Measurements from ENCODE around the gene EXOC4. TPM values are rescaled to one million over a fixed set of nuclear protein-coding genes. Genes with fewer than 3 reads are reported as not detected.

The EXOC4 gene
- total RNA-seq, 4 donors from 2014 or later: 30.7 to 62.4 (median 40.4) TPM

DNA sequence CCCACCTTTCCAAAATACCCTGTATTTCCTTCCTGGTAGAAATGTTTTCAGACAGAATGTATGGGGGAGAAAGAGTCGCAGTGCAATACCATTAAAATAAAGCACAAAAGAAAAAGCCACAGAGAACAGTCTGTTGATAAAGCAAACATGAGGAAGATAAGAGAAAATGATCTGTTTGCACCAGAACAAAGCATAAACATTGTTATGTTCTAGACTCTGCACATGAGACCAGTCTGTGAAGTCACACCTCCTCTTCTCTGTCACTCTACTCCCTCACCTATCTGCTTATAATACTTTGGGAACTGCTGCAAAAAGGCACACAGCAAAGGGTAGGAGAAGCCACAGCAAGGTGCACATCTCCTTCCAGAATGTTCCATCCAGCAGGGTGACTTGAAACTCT is 807.0 kb downstream of the EXOC4 start:
- Histone ChIP-seq H3K4me1 (no peaks in the 10 kb centered on the region), H3K36me3 (peaks cover 0 to 21% (median 0%) of the 10 kb centered on the region in 3 donors), H3K27ac (no peak overlapping the region), H3K9me3 (no peaks in the 10 kb centered on the region), H3K27me3 (no peaks in the 10 kb centered on the region), H3K4me3 (no peak overlapping the region)
- intact Hi-C loops (cut with DNase I): no loop called here
- 80 to 95% methylated on average over 1 of the region's 1 CpG for WGBS, 2 donors
- TF ChIP-seq, protein P1, sequence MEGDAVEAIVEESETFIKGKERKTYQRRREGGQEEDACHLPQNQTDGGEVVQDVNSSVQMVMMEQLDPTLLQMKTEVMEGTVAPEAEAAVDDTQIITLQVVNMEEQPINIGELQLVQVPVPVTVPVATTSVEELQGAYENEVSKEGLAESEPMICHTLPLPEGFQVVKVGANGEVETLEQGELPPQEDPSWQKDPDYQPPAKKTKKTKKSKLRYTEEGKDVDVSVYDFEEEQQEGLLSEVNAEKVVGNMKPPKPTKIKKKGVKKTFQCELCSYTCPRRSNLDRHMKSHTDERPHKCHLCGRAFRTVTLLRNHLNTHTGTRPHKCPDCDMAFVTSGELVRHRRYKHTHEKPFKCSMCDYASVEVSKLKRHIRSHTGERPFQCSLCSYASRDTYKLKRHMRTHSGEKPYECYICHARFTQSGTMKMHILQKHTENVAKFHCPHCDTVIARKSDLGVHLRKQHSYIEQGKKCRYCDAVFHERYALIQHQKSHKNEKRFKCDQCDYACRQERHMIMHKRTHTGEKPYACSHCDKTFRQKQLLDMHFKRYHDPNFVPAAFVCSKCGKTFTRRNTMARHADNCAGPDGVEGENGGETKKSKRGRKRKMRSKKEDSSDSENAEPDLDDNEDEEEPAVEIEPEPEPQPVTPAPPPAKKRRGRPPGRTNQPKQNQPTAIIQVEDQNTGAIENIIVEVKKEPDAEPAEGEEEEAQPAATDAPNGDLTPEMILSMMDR (IDR thresholded peaks at IDR 0.05): no peak
- TF ChIP-seq POLR2A (IDR thresholded peaks at IDR 0.05): no peak
- DNase-seq: no peak

DNA sequence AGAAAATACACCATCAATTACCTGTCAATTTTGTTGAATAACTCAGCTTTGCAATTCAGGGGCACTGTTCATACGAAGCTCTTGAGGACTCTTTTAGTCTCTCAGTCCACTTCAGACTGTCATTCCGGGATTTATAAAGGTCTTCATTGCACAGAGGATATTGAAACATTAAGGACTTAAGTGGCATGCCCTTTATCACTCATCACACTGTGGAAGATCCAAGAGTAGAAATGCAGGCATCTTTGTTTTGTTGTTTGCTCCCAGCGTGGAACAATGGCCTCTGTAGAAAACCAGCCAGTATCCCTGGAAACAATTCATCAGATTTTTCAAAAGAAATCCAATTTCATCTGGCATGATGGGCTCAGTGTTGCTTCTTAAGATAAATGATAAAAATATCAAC is 808.0 kb downstream of the EXOC4 start:
- no peak for DNase-seq
- Histone ChIP-seq H3K4me3 (no peak overlapping the region), H3K27me3 (no peaks in the 10 kb centered on the region), H3K4me1 (no peaks in the 10 kb centered on the region), H3K9me3 (no peaks in the 10 kb centered on the region), H3K27ac (no peak overlapping the region), H3K36me3 (peaks cover 0 to 28% (median 0%) of the 10 kb centered on the region in 3 donors)
- intact Hi-C loops (cut with DNase I): no loop called here
- no peak for TF ChIP-seq POLR2A (IDR thresholded peaks at IDR 0.05)
- TF ChIP-seq, protein P1 (IDR thresholded peaks at IDR 0.05): no peak
- 82 to 85% methylated on average over 3 of the region's 3 CpGs for WGBS, 2 donors

DNA sequence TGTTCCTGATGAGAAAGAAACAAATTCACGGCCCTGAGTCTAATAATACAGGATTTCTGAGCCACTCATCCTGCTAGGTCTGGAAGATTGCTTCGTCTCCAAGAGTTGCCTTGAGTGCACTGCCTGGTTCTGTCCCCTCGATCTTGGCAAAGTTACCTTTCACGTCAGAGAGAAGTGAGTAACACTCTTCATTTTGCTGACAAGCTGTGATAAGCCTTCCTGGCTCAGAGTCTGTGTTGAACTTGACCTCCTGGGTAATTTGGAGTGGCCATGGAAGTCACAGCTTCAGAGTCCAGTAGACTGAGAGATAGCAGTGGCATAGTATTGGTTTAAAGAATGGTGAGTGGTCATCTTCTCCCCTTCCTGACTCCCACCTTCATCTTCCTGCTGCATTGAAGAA is 809.6 kb downstream of the EXOC4 start:
- H3K27ac ChIP-seq: no peak overlapping the region
- no peak overlapping the region for H3K4me3 ChIP-seq
- no peaks in the 10 kb centered on the region for H3K9me3 ChIP-seq
- no peak for DNase-seq
- WGBS, 2 donors: 85 to 90% methylated on average over 3 to 4 of the region's 4 CpGs
- no peak for TF ChIP-seq POLR2A (IDR thresholded peaks at IDR 0.05)
- TF ChIP-seq, protein P1 (IDR thresholded peaks at IDR 0.05): no peak
- H3K4me1 ChIP-seq: no peaks in the 10 kb centered on the region
- peaks cover 0 to 37% (median 0%) of the 10 kb centered on the region in 3 donors for H3K36me3 ChIP-seq
- intact Hi-C loops (cut with DNase I): no loop called here
- no peaks in the 10 kb centered on the region for H3K27me3 ChIP-seq

DNA sequence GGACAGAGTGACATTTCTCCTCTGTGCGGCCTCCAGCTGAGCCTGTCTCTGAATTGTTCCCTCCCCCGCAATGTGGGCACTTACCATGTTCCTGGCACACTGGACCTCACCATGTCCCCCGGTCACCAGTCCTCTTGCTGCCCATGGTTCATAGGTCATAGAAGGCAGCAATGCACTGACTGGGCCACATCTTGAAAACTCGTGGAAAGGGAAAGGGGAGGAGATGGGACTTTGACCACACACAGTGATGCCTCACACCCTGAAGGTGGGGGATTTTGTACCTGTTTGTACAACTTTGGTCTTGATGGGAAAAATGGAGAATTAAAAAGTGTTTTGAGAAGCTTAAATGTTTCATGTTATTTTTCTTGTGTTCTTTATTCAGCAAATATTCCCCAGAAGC is 812.5 kb downstream of the EXOC4 start:
- Histone ChIP-seq H3K27me3 (no peaks in the 10 kb centered on the region), H3K27ac (no peak overlapping the region), H3K4me3 (no peak overlapping the region), H3K36me3 (peaks cover 0 to 37% (median 0%) of the 10 kb centered on the region in 3 donors), H3K4me1 (no peaks in the 10 kb centered on the region), H3K9me3 (no peaks in the 10 kb centered on the region)
- 95 to 96% methylated on average over 3 to 4 of the region's 4 CpGs for WGBS, 2 donors
- intact Hi-C loops (cut with DNase I): no loop called here
- no peak for DNase-seq
- TF ChIP-seq, protein P1 (IDR thresholded peaks at IDR 0.05): no peak
- TF ChIP-seq POLR2A (IDR thresholded peaks at IDR 0.05): no peak

DNA sequence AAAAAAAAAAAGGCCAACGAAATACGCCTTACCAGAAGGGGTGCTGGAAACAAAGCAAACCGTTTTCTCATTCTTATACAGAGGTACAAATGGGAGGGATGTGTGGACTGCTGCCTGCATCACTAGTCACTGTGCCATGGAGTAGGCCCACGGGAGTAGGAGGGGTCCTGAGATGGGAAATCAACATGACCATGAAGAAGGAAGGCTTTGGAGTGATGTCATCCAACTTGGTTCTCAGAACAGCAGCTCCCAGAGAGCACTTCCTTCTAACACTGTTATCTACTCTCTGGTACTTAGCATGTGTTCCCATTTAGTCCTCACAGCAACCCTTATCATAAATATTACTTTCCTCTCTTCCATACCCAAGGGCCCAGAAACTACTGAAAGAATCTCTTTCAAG is 814.3 kb downstream of the EXOC4 start:
- no peak overlapping the region for H3K27ac ChIP-seq
- intact Hi-C loops (cut with DNase I): no loop called here
- no peaks in the 10 kb centered on the region for H3K9me3 ChIP-seq
- no peak overlapping the region for H3K4me3 ChIP-seq
- DNase-seq: no peak
- H3K36me3 ChIP-seq: peaks cover 0 to 37% (median 0%) of the 10 kb centered on the region in 3 donors
- no peaks in the 10 kb centered on the region for H3K27me3 ChIP-seq
- WGBS, 2 donors: 48 to 73% methylated on average over 4 of the region's 4 CpGs
- no peaks in the 10 kb centered on the region for H3K4me1 ChIP-seq
- TF ChIP-seq, protein P1 (IDR thresholded peaks at IDR 0.05): no peak
- TF ChIP-seq POLR2A (IDR thresholded peaks at IDR 0.05): no peak
